ENCODE measurements around the gene LTC4S.

DNA sequence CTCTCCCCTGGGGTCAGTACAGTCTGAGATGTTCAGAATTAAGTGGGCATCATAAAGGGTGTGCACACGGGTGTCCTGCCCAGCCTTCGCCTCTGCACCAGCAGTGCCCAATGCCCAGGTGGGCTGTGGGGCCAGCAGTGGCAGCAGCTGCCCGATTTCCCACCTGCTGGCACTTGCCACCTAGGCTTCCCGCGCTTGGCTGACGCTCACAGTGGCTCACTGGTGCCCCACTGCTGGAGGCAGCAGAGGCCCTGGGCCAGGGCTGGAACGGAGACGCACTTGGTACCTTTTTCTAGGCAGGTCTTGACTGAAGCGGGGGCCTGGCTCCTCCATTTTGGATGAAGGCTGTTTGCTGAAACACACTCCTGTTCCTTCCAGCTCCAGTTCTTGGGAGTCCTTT, 47.8 kb downstream of the LTC4S start:
- TF ChIP-seq ESRRG (CRISPR knock-in tag; IDR thresholded peaks at IDR 0.05) (no peak), PPARA (CRISPR knock-in tag; IDR thresholded peaks at IDR 0.05; ENCODE audit: borderline replicate concordance) (no peak), SNAI2 (CRISPR knock-in tag; IDR thresholded peaks at IDR 0.05) (no peak), CSDC2 (CRISPR knock-in tag; IDR thresholded peaks at IDR 0.05) (no peak), ARNTL (CRISPR knock-in tag; IDR thresholded peaks at IDR 0.05; ENCODE audit: borderline replicate concordance, low read depth) (no peak), ISL1 (CRISPR knock-in tag; IDR thresholded peaks at IDR 0.05) (no peak), PATZ1 (CRISPR knock-in tag; IDR thresholded peaks at IDR 0.05; ENCODE audit: borderline replicate concordance) (no peak), RARB (CRISPR knock-in tag; IDR thresholded peaks at IDR 0.05) (no peak), ZNF565 (CRISPR knock-in tag; conservative IDR thresholded peaks at IDR 0.05; ENCODE audit: low read depth) (no peak), POU6F1 (CRISPR knock-in tag; IDR thresholded peaks at IDR 0.05; ENCODE audit: borderline replicate concordance, low read depth) (no peak), TOX (CRISPR knock-in tag; IDR thresholded peaks at IDR 0.05; ENCODE audit: borderline replicate concordance) (no peak), ZNF70 (CRISPR knock-in tag; IDR thresholded peaks at IDR 0.05) (no peak), GLIS3 (CRISPR knock-in tag; IDR thresholded peaks at IDR 0.05) (no peak)
- TF ChIP-seq, protein P1, sequence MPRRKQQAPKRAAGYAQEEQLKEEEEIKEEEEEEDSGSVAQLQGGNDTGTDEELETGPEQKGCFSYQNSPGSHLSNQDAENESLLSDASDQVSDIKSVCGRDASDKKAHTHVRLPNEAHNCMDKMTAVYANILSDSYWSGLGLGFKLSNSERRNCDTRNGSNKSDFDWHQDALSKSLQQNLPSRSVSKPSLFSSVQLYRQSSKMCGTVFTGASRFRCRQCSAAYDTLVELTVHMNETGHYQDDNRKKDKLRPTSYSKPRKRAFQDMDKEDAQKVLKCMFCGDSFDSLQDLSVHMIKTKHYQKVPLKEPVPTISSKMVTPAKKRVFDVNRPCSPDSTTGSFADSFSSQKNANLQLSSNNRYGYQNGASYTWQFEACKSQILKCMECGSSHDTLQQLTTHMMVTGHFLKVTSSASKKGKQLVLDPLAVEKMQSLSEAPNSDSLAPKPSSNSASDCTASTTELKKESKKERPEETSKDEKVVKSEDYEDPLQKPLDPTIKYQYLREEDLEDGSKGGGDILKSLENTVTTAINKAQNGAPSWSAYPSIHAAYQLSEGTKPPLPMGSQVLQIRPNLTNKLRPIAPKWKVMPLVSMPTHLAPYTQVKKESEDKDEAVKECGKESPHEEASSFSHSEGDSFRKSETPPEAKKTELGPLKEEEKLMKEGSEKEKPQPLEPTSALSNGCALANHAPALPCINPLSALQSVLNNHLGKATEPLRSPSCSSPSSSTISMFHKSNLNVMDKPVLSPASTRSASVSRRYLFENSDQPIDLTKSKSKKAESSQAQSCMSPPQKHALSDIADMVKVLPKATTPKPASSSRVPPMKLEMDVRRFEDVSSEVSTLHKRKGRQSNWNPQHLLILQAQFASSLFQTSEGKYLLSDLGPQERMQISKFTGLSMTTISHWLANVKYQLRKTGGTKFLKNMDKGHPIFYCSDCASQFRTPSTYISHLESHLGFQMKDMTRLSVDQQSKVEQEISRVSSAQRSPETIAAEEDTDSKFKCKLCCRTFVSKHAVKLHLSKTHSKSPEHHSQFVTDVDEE (CRISPR knock-in tag; IDR thresholded peaks at IDR 0.05) = no peak

Data from SK-N-SH treated with all-trans-retinoic acid at 6 μM for 48 hours (cell line).